B cell (primary cell): ENCODE measurements around the gene SMARCD1.

ENCODE experiments used
- CTCF ChIP-seq: fragments of 200-600 bp; IDR thresholded peaks from one replicate; pipeline ENCODE4 v1.8.0; 2022; ENCODE audit warnings: antibody characterized with exemption, mild to moderate bottlenecking
- EZH2 ChIP-seq: IDR thresholded peaks from 2 replicates; pipeline ENCODE4 v1.6.1; 2012; ENCODE audit warnings: borderline replicate concordance, low read depth, mild to moderate bottlenecking, moderate library complexity, low read length; ENCODE audit not compliant: insufficient read depth, poor library complexity, severe bottlenecking

DNA sequence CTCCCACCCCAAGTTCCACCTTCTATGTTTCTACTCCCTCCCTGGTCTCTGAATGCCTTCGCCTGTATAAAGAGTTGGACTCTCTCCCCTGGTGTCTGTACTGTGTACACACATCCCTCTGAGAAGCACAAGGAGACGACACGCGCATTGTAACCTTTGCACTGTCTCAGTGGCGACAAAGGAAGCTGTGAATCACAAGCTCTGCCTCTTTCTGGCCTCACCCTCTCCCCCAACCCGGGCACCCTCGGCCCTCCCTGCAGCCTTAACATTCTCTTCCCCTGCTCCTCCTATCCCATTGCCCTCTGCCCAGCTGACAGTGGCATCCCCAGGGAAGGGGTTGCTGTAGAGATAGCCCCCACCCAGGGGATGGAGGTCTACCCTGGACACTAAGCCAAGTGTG lies 2.5 kb upstream of the SMARCD1 start:
- TF ChIP-seq CTCF (no peak), EZH2 (no peak)
